HUES6 (cell line): ENCODE measurements around the gene NUDT12.

Experiments used
- H3K27ac ChIP-seq: 2 replicates; pipeline ENCODE4 v1.7.0; 2013; ENCODE audit warnings: low read depth, mild to moderate bottlenecking, low read length, inconsistent platforms
- H3K27me3 ChIP-seq: 2 replicates; pipeline ENCODE4 v1.6.1; 2013; ENCODE audit warnings: low read length; ENCODE audit not compliant: control insufficient read depth, insufficient read depth
- H3K36me3 ChIP-seq: 2 replicates; pipeline ENCODE4 v1.6.1; 2013; ENCODE audit warnings: low read length; ENCODE audit not compliant: control insufficient read depth, insufficient read depth
- H3K4me1 ChIP-seq: 2 replicates; pipeline ENCODE4 v1.6.1; 2013; ENCODE audit warnings: low read length; ENCODE audit not compliant: control insufficient read depth, insufficient read depth
- H3K4me3 ChIP-seq: 2 replicates; pipeline ENCODE4 v1.5.1; 2013; ENCODE audit warnings: low read depth, low read length
- H3K9ac ChIP-seq: one replicate; pipeline ENCODE4 v1.6.1; 2013; ENCODE audit warnings: mild to moderate bottlenecking, low read length
- H3K9me3 ChIP-seq: 2 replicates; pipeline ENCODE4 v1.6.1; 2013; ENCODE audit warnings: low read depth, low read length; ENCODE audit not compliant: control insufficient read depth, insufficient read depth

Gene NUDT12

DNA sequence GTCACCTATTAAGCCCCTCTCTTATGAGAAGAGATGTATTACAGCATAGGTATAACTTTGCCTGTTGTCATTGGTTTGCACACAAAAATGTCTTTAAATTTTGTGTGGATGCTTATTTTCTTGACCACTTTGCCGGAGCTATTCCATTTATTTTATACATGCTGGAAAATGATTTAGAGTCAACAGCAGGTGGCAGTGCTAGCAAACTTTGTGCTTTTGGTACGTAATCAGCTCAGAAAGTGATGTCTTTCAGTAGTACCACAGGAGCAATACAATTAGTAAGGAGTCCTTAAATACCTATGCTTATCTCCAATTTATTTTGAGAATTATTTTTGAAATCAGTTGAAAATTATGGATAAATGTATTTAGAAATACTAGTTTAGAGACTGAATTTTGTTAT, 19.8 kb upstream of the NUDT12 start:
- H3K9me3 ChIP-seq = no peaks in the 10 kb centered on the region
- no peaks in the 10 kb centered on the region for H3K27me3 ChIP-seq
- no peak overlapping the region for H3K27ac ChIP-seq
- H3K4me3 ChIP-seq = no peak overlapping the region
- no peaks in the 10 kb centered on the region for H3K36me3 ChIP-seq
- no peaks in the 10 kb centered on the region for H3K4me1 ChIP-seq
- no peak overlapping the region for H3K9ac ChIP-seq

DNA sequence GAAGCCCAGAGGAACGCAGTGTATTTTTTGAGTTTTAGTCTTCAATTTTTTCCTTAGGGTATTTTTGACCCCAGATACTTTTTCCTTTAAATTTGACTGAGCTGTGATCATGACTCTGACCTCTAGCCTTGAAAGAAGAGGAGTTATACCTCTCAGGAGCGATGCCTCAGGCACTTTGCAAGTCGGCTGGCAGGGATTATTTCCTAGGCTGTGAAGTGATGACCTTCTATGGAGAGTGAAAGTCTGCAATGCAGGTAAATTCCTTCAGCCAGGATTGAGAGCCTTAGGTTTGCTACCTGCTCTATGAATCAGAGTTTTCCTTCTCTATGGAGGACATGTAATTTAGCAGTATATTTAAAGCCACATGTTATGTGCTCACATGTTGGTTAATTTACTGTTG, 10.8 kb upstream of the NUDT12 start:
- peaks cover 9% of the 10 kb centered on the region for H3K4me1 ChIP-seq
- H3K9me3 ChIP-seq = no peaks in the 10 kb centered on the region
- H3K27ac ChIP-seq = no peak overlapping the region
- H3K27me3 ChIP-seq = no peaks in the 10 kb centered on the region
- H3K36me3 ChIP-seq = no peaks in the 10 kb centered on the region
- H3K9ac ChIP-seq = no peak overlapping the region
- H3K4me3 ChIP-seq = no peak overlapping the region

DNA sequence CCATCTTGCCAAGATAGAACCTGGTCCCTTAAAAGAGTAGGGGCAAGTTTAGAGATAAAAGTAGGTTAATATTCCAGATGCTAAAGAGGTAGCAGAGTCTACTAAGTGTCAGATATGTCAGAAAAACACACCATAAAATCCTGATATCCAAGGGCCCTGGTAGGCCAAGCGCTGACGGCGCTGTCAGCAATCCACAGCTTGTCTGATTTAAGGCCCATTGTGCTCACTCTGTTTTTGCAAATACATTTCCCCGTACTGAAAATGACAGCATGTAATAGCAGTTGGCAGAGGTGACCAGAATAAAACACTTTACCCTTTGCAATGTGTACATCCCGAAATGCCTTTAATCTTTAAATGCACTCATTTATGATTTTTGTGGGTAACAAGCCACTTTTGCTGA, 9.9 kb upstream of the NUDT12 start:
- Histone ChIP-seq H3K9ac (no peak overlapping the region), H3K9me3 (no peaks in the 10 kb centered on the region), H3K4me3 (no peak overlapping the region), H3K4me1 (peaks cover 9% of the 10 kb centered on the region), H3K36me3 (no peaks in the 10 kb centered on the region), H3K27me3 (no peaks in the 10 kb centered on the region), H3K27ac (no peak overlapping the region)

DNA sequence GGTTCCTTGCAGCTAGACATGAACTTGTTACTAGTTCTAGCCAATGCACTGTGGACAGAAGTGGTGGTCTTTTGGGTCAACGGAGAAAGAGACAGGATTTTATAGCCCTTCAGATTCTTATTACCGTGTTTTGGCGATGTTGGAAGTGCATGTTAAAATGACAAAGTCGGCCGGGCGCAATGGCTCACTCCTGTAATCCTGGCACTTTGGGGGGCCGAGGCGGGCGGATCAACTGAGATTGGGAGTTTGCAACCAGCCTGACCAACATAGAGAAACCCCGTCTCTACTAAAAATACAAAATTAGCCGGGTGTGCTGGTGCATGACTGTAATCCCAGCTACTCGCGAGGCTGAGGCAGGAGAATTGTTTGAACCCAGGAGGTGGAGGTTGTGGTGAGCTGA, 9.1 kb upstream of the NUDT12 start:
- Histone ChIP-seq H3K36me3 (no peaks in the 10 kb centered on the region), H3K27me3 (no peaks in the 10 kb centered on the region), H3K27ac (no peak overlapping the region), H3K4me3 (no peak overlapping the region), H3K4me1 (peaks cover 9% of the 10 kb centered on the region), H3K9ac (no peak overlapping the region), H3K9me3 (no peaks in the 10 kb centered on the region)

DNA sequence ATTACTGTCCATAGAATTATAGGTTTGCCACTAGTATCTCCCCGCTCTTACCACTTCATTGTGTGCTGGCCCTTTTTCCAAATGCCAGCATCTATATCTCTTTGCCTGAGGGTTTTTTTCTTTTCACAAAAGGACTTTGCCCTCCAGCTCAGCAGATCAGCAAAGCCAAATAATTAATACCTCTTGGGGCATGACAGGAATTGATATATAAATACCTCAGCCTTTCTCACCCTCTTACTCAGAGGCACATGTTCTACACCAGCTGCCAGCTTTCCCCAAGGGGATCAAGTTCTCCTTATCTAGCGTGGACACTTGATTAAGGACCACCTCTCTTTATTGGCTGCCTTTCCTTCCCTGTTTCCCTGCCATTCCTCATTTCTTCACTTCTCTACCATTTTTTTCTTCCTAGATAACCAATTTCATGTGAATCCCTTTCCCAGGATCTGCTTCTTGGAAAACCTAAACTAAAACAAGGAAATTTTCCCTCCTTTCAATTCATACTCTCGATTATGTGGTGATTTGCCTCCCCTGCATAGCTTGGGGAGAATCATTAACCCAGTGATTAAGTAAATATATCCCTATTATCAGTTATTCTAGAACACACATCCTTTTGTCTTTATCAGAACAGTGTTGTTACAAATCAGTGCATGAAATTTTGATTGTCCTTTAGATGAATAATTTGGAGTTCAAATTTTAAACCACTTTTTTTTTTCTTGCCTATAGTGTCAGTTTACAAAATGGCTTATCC, 6.9 kb upstream of the NUDT12 start:
- H3K36me3 ChIP-seq = no peaks in the 10 kb centered on the region
- H3K9me3 ChIP-seq = no peaks in the 10 kb centered on the region
- H3K27ac ChIP-seq = no peak overlapping the region
- no peak overlapping the region for H3K4me3 ChIP-seq
- no peak overlapping the region for H3K9ac ChIP-seq
- no peaks in the 10 kb centered on the region for H3K27me3 ChIP-seq
- peaks cover 12% of the 10 kb centered on the region for H3K4me1 ChIP-seq

DNA sequence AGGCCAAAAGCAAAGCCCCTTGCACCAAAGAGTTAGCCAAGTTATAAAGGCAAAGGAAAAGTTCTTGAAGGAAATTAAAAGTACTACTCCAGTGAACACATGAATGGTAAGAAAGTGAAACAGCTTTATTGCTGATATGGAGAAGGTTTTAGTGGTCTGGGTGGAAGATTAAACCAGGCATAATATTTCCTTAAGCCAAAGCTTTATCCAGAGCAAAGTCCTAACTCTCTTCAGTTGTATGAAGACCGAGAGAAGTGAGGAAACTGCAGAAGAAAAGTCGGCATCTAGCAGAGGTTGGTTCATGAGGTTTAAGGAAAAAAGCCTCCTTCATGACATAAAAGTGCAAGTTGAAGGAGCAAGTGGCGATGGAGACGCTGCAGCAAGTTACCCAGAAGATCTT, 3.1 kb upstream of the NUDT12 start:
- Histone ChIP-seq H3K27ac (no peak overlapping the region), H3K4me1 (peaks cover 7% of the 10 kb centered on the region; the same call in 1 of the 2 replicates), H3K36me3 (no peaks in the 10 kb centered on the region), H3K9me3 (no peaks in the 10 kb centered on the region), H3K9ac (no peak overlapping the region), H3K27me3 (no peaks in the 10 kb centered on the region), H3K4me3 (no peak overlapping the region)

DNA sequence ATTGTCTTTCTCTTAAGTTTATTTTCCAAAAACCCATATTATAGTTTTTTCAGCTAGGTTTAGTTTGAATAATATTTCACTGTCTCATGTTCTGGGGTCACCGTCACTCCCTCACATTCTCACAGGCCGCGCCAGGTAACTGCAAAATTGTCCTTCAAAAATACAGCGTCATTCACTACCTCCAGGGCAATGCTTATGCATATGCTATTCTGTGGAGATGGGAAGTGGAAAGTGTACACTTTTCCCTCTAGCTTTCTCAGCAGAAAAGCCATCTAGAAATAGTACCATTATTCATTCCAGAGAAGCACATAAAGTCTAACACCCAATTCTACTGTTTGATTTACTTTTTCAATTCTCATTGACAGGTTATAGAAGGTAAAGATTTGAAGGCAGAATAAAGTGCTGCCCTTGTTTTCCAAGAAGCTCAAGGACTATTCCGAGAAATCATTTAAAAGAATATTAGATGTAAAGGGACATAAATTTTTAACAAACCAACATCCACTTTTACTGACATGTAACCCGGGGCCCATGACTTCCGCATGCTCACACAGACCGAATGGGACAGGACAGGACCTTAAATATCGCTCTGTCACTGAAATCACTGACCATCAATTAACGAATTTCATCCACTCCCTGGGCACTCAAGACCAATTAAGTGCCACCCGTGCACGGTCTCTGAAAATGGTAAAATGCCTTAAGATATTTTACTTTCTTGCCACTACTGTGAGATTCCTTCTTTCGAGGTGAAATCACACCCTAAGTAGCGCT, 720 bp downstream of the NUDT12 start:
- Histone ChIP-seq H3K27ac (peak overlapping the region; percentile 84; the same call in 1 of the 2 replicates), H3K9me3 (no peaks in the 10 kb centered on the region), H3K36me3 (0 out of 2 replicates have a peak, but pooled peaks cover 3% of the 10 kb centered on the region), H3K4me3 (peak overlapping the region; percentile 98), H3K27me3 (no peaks in the 10 kb centered on the region), H3K4me1 (peaks cover 7% of the 10 kb centered on the region; the same call in 1 of the 2 replicates), H3K9ac (peak overlapping the region; percentile 93)

DNA sequence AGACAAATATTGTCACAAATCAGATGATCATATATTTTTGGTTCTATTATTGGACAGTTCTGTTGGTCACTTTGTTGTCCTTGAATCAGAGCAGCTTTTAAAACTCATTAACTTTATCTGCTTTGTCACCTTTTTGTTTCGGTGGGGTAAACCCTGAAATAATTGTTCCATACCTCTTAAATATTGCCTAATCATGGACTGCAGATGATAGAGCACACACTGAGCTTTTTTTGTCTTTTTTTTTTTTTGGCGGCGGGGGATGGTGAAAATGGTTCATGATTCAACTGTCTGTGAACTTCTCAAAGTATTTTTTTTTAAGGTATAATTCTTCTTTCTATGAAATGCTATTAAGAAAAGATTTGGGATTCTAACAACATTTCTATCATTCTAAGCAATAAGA, 1.8 kb downstream of the NUDT12 start:
- Histone ChIP-seq H3K4me1 (0 out of 2 replicates have a peak, but pooled peaks cover 4% of the 10 kb centered on the region), H3K9ac (no peak overlapping the region), H3K27me3 (no peaks in the 10 kb centered on the region), H3K9me3 (no peaks in the 10 kb centered on the region), H3K36me3 (0 out of 2 replicates have a peak, but pooled peaks cover 3% of the 10 kb centered on the region), H3K4me3 (no peak overlapping the region), H3K27ac (no peak overlapping the region)

DNA sequence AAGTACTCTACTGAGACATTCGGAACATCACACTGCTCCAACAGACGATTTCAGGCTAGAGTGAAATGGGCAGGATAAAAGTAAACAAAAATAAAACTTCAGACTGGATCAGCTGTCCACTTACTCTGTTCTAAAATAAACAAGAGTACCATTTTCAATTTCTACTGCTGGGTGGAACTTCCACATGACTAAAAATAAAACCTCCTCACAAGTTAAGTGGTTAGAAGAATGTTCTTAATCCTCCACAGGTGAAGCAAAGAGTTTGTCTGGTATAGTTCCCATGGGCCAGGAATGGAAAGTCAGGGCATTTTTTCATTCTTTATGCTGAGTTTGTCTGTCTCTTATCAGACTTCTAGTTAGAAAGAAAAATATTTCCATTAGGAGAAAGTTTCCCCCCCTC, 15.7 kb downstream of the NUDT12 start:
- H3K27me3 ChIP-seq = no peaks in the 10 kb centered on the region
- no peaks in the 10 kb centered on the region for H3K9me3 ChIP-seq
- no peaks in the 10 kb centered on the region for H3K4me1 ChIP-seq
- H3K36me3 ChIP-seq = peaks cover 5% of the 10 kb centered on the region
- H3K9ac ChIP-seq = no peak overlapping the region
- no peak overlapping the region for H3K4me3 ChIP-seq
- no peak overlapping the region for H3K27ac ChIP-seq

DNA sequence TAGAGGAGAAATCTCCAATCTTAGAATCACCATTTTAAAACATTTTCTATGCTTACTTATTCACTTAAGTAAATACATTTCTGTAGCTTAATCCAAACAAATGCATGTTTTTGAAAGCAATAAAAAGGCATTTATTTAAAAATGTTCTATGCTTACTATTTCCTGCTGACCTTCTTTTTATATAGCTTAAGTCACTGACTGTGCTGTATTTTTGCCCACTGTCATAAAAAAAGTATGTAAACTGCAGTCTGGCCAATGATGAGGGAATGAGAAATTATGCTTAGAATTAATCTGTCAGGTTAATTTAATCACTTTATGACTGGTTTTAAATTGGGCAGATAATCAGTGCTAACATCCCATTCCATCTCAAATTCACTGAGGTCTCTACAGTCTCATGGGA, 20.1 kb downstream of the NUDT12 start:
- Histone ChIP-seq H3K36me3 (no peaks in the 10 kb centered on the region), H3K27me3 (no peaks in the 10 kb centered on the region)

DNA sequence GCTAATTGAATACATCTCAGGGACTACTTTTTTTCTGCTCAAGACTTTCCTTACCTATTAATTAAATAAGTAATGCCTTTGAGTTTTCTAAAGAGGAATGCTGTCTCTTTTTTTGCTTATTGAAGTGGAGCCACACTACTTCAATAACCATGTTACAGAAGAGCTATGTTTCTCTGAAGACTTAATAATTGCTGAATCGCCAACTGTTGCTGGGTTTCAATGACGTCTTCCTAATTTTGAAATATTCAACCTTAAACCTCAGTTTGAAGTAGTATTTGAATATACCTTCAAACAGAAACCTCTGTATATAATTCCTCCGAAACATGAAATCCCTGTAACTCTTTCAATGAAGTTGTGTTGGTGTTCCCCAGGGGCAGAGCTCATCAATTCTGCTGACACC, 21.0 kb downstream of the NUDT12 start:
- Histone ChIP-seq H3K36me3 (no peaks in the 10 kb centered on the region), H3K27me3 (no peaks in the 10 kb centered on the region), H3K4me1 (no peaks in the 10 kb centered on the region), H3K9ac (no peak overlapping the region), H3K27ac (no peak overlapping the region), H3K9me3 (no peaks in the 10 kb centered on the region), H3K4me3 (no peak overlapping the region)

More for the DNA sequence above, 20.1 kb downstream of the NUDT12 start:
- no peak overlapping the region for H3K9ac ChIP-seq
- H3K4me3 ChIP-seq = no peak overlapping the region
- H3K4me1 ChIP-seq = no peaks in the 10 kb centered on the region
- no peak overlapping the region for H3K27ac ChIP-seq
- H3K9me3 ChIP-seq = no peaks in the 10 kb centered on the region
